Measurements from ENCODE around the gene BBS4.
A peak's percentile ranks its signal among the peaks of the same experiment; 100 is the strongest.
"Not testable (repeated sequence)": the region's sequence is repeated elsewhere in the genome, so short reads cannot be mapped to it uniquely, and the experiment has no call there.

BBS4 gene

DNA sequence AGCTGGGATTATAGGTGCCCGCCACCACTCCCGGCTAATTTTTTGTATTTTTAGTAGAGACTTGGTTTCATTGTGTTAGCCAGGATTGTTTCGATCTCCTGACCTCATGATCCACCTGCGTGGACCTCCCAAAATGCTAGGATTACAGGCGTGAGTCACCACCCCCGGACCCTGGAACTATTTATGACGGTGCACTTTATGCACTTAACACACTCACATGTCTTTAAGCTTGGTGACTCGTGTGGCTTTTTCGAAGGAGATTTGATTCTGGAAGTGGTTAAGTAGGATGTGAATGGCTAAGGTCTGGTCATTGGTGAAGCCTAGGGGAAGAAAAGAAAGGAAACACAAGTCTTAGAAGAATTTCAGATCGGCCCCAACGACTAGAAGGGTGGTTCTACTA lies 20.3 kb downstream of the BBS4 start:
- no peak for DNase-seq (ENCODE audit: low spot score)

DNA sequence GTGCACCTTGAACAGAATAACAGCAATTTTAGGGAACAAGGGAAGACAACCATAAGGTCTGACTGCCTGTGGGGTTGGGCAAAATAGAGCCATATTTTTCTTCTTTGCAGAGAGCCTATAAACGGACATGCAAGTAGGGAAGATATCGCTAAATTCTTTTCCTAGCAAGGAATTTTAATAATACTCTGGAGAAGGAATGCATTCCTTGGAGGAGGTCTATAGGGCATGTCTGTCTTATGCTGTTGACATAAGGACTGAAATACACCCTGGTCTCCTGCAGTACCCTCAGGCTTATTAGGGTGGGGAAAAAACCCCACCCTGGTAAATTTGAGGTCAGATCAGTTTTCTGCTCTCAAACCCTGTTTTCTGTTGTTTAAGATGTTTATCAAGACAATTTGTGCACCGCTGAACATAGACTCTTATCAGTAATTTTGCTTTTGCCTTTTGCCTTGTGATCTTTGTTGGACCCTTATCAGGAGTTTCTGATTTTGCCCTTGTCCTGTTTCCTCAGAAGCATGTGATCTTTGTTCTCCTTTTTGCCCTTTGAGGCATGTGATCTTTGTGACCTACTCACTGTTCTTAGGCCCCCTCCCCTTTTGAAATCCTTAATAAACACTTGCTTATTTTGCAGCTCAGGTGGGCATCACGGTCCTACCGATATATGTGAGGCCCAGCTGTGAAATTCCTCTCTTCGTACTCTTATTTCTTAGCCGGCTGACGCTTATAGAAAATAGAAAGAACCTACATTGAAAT lies 22.7 kb downstream of the BBS4 start:
- not testable (repeated sequence) for DNase-seq (ENCODE audit: low spot score)

GRCh38 chr15:72722071-72722696 lies 36.2 kb downstream of the BBS4 start:
- DNase-seq (ENCODE audit: low spot score): peak; percentile 62

GRCh38 chr15:72724028-72724427 lies 38.0 kb downstream of the BBS4 start:
- no peak for DNase-seq (ENCODE audit: low spot score)

GRCh38 chr15:72725446-72725845 lies 39.4 kb downstream of the BBS4 start:
- no peak for DNase-seq (ENCODE audit: low spot score)

GRCh38 chr15:72725851-72726250 lies 39.8 kb downstream of the BBS4 start:
- DNase-seq (ENCODE audit: low spot score): not testable (repeated sequence)

DNA sequence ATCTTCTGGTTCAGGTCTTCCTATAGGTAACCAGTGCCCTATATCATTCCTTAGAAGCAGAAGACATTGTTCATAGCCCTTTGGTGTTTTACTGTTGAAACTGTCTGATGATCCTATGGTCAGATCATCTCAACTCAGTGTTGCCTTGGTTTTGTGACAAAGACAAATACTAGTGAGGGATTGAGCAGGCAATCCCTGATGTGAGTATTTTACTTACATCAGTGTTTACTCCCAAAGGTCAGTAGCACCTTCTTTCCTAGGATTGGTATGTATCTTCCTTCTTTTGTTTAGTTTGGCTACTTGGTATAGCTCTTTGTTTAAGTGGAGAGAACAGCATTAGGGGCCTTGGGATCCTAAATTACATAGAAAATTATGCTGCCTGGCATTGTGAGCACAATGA lies 41.1 kb downstream of the BBS4 start:
- peak; percentile 11 for DNase-seq (ENCODE audit: low spot score)

- DNase-seq (ENCODE audit: low spot score): not testable (repeated sequence)
Measured at GRCh38 chr15:72728249-72728648, 42.2 kb downstream of the BBS4 start.

DNA sequence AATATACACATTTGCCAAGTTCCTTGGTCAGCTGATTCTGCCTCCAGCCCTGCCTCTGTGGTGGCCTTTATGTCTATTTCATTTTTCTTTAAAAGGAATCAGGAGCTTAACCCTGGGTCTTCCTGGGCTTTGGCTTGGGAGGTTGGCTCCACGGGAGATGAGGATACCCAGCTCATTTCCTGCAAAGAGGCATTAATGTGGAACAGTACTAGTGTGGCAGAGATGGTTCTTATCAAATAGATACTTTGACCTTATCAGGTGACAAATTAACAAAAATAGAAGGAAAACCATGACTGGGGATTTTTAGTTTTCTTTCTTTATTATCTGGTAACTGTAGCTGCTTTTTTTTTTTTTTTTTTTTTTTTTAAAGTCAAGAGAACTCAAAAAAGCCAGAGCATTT lies 42.8 kb downstream of the BBS4 start:
- no peak for DNase-seq (ENCODE audit: low spot score)

DNA sequence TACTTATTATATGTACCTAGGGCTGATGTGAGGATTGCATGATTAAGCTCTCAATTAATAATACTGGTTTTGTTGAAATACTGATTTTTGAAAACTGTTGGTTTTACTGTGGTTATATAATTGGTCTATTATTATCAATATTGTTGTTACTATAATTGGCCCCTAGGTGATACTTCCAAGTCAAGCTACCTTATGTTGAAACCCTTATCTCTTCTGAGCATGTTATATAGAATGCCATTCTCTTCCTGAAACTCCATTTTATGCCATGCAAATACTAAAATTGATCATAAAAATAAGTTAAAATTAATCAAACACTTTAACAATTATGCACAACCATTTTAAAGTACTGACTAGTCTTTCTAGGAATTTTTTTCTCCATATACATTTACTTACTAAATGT lies 46.1 kb downstream of the BBS4 start:
- no peak for DNase-seq (ENCODE audit: low spot score)

- DNase-seq (ENCODE audit: low spot score): no peak
Measured at GRCh38 chr15:72732516-72732915, 46.5 kb downstream of the BBS4 start.

GRCh38 chr15:72733941-72734738 lies 48.1 kb downstream of the BBS4 start:
- no peak for DNase-seq (ENCODE audit: low spot score)

GRCh38 chr15:72735111-72735510 lies 49.1 kb downstream of the BBS4 start:
- no peak for DNase-seq (ENCODE audit: low spot score)

DNA sequence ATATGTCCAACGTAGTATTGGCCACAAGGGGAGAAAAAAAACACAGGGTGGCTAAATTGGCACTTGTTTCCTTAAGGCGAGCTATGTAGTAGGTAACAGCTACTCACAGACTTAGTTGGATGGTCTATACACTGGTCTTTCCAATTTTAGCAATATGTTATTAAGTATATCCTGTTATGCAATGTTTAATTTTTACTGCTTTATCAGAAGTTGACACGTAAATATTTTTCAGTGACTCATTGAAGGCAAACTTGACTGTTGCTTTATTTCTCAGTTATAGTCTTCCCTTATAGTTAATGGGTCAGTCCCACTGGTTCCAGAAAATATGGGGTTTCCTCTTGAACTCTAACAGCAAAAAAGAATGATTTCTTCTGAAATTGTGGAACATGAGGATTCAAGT lies 51.1 kb downstream of the BBS4 start:
- no peak for DNase-seq (ENCODE audit: low spot score)

- no peak for DNase-seq (ENCODE audit: low spot score)
Measured at GRCh38 chr15:72737723-72738122, 51.7 kb downstream of the BBS4 start.

DNA sequence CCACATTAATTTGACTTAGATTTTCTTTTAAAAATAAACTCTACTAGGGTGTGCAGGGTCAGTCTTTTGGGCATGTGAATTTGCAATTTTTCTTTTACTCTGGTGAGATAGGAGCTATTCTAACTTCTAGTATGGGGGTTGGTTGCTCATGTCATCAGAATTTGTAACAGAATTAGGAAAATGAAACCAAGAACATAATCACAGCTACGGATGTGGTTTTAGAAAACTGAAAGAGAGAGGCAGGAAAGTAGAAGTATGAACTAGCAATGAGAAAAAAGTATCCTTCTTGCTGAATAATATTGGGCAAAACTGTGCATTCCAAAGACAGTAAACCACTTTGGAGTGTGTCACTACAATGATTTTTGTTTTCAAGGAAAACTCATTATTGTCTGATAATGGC lies 54.2 kb downstream of the BBS4 start:
- DNase-seq (ENCODE audit: low spot score): no peak

- no peak for DNase-seq (ENCODE audit: low spot score)
Measured at GRCh38 chr15:72749700-72750099, 63.7 kb downstream of the BBS4 start.

GRCh38 chr15:72751751-72752455 lies 65.9 kb downstream of the BBS4 start:
- no peak for DNase-seq (ENCODE audit: low spot score)

GRCh38 chr15:72754096-72754495 lies 68.1 kb downstream of the BBS4 start:
- no peak for DNase-seq (ENCODE audit: low spot score)

DNA sequence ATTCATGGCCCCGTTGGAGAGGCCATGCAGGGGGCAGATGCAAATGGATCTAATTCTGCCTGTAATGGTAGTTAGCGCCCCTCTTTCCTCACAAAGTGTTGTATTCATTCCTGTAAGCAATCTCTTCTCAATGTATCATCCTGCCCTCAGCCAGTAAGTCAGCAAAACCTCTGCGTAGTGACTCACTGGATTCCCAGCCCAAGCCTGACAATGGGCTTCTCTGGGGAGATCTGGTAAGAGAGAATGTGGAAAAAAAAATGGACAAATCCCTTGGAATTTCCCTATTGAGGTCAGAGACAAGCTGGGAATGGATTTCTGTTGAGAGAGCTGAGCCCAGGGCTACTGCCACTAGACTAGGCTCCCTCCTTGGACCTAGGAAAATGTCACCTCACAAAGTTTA lies 72.2 kb downstream of the BBS4 start:
- DNase-seq (ENCODE audit: low spot score): no peak

DNA sequence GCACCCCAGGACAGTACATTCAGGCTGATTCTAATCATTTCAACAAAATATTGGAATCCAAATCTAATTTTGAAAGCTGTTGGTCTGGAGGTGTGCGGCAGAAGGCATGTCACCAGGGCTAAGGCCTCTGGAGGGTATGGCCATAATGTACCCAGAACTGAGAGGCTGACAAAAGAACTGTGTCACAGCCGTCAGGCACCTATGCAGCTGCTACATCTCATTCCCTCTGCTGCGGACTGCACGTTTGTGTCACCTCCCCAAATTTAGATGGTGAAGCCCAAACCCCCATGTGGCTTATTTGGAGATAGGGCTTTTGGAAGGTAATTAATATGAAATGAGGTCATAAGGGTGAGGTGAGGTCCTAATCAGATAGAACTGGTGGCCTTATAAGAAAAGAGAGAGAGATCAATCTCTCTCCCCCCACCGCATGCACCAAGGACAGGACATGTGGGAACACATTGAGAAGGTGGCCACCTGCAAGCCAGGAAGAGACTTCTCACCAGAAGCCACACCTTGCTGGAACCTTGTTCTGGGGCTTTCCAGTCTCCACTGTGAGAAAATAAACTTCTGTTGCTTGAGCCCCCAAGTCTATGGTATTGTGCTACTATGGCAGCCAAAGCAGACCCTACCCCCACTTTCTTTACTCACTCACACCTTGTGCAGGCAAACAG lies 74.7 kb downstream of the BBS4 start:
- no peak for DNase-seq (ENCODE audit: low spot score)

- no peak for DNase-seq (ENCODE audit: low spot score)
Measured at GRCh38 chr15:72764656-72765055, 78.6 kb downstream of the BBS4 start.
